K562 (cell line): Measurements from ENCODE around the gene FAM131C. TPM values are rescaled to one million over a fixed set of nuclear protein-coding genes. Genes with fewer than 3 reads are reported as not detected.
A peak's percentile ranks its signal among the peaks of the same experiment; 100 is the strongest.

ENCODE experiments used
- EP400 ChIP-seq: fragments of 450-650 bp; IDR thresholded peaks from 2 replicates; pipeline ENCODE4 v1.6.1; 2017; ENCODE audit warnings: antibody characterized with exemption, mild to moderate bottlenecking, moderate library complexity
- FOSL1 ChIP-seq: fragments of 200-800 bp; sonication (Bioruptor generic); conservative IDR thresholded peaks from 2 replicates; pipeline ENCODE4 v1.6.1; 2016; ENCODE audit warnings: missing genetic modification characterization, missing compliant biosample characterization
- GMEB1 ChIP-seq: fragments of 250-450 bp; sonication (Bioruptor Pico); IDR thresholded peaks from 2 replicates; pipeline ENCODE4 v1.4.0; 2020; ENCODE audit warnings: mild to moderate bottlenecking
- MEF2A ChIP-seq: IDR thresholded peaks from 2 replicates; pipeline ENCODE4 v1.6.1; 2011; ENCODE audit warnings: low read depth, mild to moderate bottlenecking, low read length, moderate library complexity; ENCODE audit not compliant: control insufficient read depth
- MTF1 ChIP-seq: fragments of 250-450 bp; sonication (Bioruptor Pico); IDR thresholded peaks from 2 replicates; pipeline ENCODE4 v1.9.0; 2021; ENCODE audit warnings: moderate library complexity, mild to moderate bottlenecking, inconsistent platforms, borderline replicate concordance
- NELFE ChIP-seq: IDR thresholded peaks from 2 replicates; pipeline ENCODE4 v1.6.1; 2011; ENCODE audit warnings: mild to moderate bottlenecking; ENCODE audit not compliant: insufficient read depth, insufficient read length
- PHTF2 ChIP-seq: fragments of 250-450 bp; sonication (Bioruptor Pico); IDR thresholded peaks from 2 replicates; pipeline ENCODE4 v1.5.0; 2021; ENCODE audit warnings: mild to moderate bottlenecking
- SNIP1 ChIP-seq: fragments of 450-650 bp; IDR thresholded peaks from 2 replicates; pipeline ENCODE4 v1.7.1; 2017; ENCODE audit warnings: low read depth, mild to moderate bottlenecking
- STAT6 ChIP-seq: sonication (generic); formaldehyde crosslinking; IDR thresholded peaks from 2 replicates; pipeline ENCODE4 v1.8.1; 2023; ENCODE audit warnings: mild to moderate bottlenecking, missing genetic modification reagents
- TAF15 ChIP-seq: fragments of 200-400 bp; formaldehyde crosslinking; IDR thresholded peaks from 2 replicates; pipeline ENCODE4 v1.6.1; 2017; ENCODE audit warnings: mild to moderate bottlenecking, low read depth, low read length, moderate library complexity
- ZBTB26 ChIP-seq: fragments of 450-650 bp; formaldehyde crosslinking; IDR thresholded peaks from 2 replicates; pipeline ENCODE4 v1.4.0; 2022; ENCODE audit warnings: missing genetic modification characterization
- ZBTB8A ChIP-seq: fragments of 450-650 bp; IDR thresholded peaks from 2 replicates; pipeline ENCODE4 v1.6.1; 2018; ENCODE audit warnings: mild to moderate bottlenecking, moderate library complexity; ENCODE audit not compliant: partially characterized antibody
- ZNF197 ChIP-seq: fragments of 200-800 bp; sonication (Bioruptor generic); IDR thresholded peaks from 2 replicates; pipeline ENCODE4 v1.6.1; 2016; ENCODE audit warnings: low read depth, missing genetic modification characterization, missing compliant biosample characterization
- polyA plus RNA-seq, 8 experiments: library from polyadenylated mRNA; depleted of rRNA in 4 of 8; stranded (reverse) in 5 of 8; unstranded in 3 of 8; fragments of >200 nt; fragmentation: Nextera tagmentation in 2 of 8; fragmentation: Illumina TruSeq in 1 of 8; extraction: Ambion mirVana in 2 of 8; extraction: Trizol in 1 of 8; gene quantifications; 2 replicates each; pipeline versions ENCODE4 v1.2.1 to v1.2.3, GENCODE V29; 2011 to 2014; ENCODE audit warnings: inconsistent platforms in 1 of 8, missing spikeins in 1 of 8
- total RNA-seq, 7 experiments: library from RNA; depleted of rRNA in 6 of 7; stranded (reverse); fragments of >200 nt in 6 of 7; fragmentation: Illumina TruSeq in 2 of 7; extraction: Trizol in 2 of 7; gene quantifications; 2 replicates each; pipeline versions ENCODE4 v1.2.1 to v1.2.3, GENCODE V29; 2011 to 2021; ENCODE audit warnings: low replicate concordance in 1 of 7
- TF ChIP-seq, protein P1 (sequence below): fragments of 250-450 bp; sonication (Bioruptor Pico); IDR thresholded peaks from 2 replicates; pipeline ENCODE4 v1.8.0; 2022; ENCODE audit warnings: inconsistent platforms, mild to moderate bottlenecking, moderate library complexity, borderline replicate concordance

Gene FAM131C
- total and polyA plus RNA-seq, 9 of the 15 experiments (the other 6 are each of a cell fraction or from before 2014, with no cell fraction given): 0.10 to 0.29 (median 0.16) TPM; not detected in 6

DNA sequence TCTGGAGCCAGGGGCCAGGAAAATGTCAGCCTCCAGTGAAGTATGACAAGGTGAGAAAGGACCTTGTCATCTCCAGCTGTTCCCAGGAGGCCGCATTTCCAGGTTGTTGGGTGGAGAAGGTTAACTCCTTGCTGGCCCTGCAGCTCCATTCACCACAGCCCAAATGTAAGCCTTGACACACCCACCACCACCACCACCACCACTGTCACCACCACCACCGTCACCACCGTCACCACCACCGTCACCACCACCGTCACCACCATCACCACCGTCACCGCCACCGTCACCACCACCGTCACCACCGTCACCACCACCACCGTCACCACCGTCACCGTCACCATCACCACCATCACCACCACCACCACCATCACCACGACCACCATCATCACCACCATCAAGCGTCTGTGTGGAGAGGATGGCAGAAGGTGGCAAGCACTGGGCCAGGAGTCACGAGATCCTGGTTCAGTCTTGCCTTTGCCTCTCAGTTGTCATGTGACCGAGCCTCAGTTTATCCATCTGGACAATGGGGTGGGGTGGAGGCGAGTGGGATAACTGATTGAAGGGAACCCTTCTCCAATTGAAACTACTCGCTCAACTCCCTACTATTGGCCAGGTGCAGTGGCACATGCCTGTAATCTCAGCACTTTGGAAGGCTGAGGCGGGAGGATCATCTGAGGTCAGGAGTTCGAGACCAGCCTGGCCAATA lies 21.2 kb upstream of the FAM131C start (continued):
- TF ChIP-seq STAT6: no peak
- no peak for TF ChIP-seq ZBTB8A
- no peak for TF ChIP-seq SNIP1
- TF ChIP-seq MTF1: no peak
- 0 out of 2 replicates have a peak, but pooled peaks have one; percentile 22 for TF ChIP-seq ZBTB26 (CRISPR knock-in tag)
- no peak for TF ChIP-seq EP400
- no peak for TF ChIP-seq PHTF2
- no peak for TF ChIP-seq ZNF197 (CRISPR knock-in tag)
- TF ChIP-seq, protein P1, sequence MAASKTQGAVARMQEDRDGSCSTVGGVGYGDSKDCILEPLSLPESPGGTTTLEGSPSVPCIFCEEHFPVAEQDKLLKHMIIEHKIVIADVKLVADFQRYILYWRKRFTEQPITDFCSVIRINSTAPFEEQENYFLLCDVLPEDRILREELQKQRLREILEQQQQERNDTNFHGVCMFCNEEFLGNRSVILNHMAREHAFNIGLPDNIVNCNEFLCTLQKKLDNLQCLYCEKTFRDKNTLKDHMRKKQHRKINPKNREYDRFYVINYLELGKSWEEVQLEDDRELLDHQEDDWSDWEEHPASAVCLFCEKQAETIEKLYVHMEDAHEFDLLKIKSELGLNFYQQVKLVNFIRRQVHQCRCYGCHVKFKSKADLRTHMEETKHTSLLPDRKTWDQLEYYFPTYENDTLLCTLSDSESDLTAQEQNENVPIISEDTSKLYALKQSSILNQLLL: no peak
- no peak for TF ChIP-seq GMEB1
- no peak for TF ChIP-seq NELFE
- no peak for TF ChIP-seq TAF15
- TF ChIP-seq MEF2A: no peak
- TF ChIP-seq FOSL1 (tag): no peak
